HG03521 (cell line): ENCODE data around the gene VEPH1.

Experiments
- ATAC-seq: cut with Tn5 transposase; IDR thresholded peaks from one replicate; pipeline ENCODE4 v1.9.1; 2021; ENCODE audit warnings: mild to moderate bottlenecking, moderate library complexity; ENCODE audit not compliant: unreplicated experiment

Gene VEPH1

DNA sequence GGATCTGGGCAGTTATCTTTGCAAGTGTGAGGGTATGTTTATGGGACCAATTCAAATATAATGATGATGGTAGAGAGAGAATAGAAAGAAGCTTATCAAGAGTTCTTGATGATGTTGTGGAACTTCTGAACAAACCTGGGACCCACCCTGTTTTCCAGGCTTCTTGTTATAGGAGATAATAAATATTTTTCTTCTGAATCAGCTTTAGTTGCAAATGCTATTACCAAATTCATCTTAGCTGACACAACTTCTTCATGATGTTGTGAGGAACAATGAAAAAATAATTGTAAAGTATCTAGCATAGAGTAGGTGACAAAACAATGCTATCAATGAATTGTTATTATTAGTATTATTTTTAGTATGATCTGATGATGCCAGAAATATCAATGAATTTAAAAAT lies 110.1 kb downstream of the VEPH1 start:
- ATAC-seq, result no peak

DNA sequence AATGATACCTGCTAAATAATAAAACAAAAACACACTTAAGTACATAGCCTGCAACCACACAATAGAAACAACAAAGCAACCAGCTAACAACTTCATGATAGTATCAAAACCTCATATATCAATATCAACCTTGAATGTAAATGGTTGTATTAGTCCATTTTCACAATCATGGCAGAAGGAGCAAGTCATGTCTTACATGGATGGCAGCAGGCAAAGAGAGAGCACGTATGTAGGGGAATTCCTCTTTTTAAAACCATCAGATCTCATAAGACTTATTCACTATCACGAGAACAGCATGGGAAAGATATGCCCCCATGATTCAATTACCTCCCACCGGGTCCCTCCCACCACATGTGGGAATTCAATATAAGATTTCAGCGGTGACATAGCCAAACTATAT lies 111.1 kb downstream of the VEPH1 start:
- ATAC-seq, result no peak

DNA sequence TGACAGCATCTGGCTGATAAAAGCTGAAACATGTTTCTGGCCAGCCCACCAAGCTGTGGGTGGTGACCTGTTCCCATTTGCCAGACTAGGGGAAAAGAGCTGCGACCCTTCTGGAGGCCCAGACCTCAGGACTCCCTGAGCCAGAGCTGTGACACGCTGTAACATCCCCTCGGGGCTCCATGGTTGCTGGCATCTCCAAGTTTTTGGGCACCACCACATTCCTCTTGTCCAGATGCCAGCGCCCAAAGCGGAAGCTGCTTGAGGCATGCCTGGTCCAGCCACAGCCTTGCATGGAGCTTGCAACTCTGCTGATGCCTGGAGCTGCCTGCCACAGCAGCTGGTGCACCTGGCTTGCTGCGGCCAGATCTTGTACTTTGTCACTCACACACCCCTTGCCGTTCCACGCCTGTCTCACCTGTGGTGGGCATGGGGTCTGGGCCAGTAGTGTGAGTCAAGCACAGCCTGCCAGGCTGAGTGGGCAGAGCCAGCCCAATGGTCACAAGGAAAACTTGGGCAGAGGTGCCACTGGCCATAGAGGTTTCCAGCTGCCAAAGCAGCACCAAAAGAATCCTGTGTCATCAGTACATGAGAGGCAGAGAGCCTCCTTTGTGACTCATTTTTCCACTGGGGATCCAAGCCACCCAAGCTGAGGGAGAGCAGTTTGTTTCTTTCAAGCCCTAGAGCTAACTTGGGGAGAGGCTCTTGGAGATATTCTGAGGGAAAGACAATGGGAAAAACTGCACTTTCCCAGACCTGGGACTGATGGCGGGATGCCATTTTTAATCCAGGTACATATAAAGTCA lies 112.3 kb downstream of the VEPH1 start:
- ATAC-seq, result no peak

DNA sequence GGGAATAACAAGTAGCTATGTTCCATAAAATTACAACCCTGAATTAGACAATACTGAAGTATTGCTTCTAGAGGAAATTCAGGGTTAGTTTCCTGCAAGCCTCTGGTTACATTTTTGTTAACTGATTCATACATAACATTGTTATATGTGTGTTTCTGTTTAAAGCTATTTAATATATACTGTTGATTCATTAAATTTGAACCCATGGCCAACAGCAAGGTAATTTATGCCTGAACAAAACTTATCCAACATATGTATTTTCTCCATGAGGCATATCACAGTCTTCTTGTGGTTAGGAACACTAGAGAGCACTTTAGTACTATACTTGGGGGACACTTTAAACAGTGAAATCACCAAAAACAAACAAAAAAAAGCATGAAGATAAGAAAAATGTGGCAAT lies 114.2 kb downstream of the VEPH1 start:
- ATAC-seq, result no peak

DNA sequence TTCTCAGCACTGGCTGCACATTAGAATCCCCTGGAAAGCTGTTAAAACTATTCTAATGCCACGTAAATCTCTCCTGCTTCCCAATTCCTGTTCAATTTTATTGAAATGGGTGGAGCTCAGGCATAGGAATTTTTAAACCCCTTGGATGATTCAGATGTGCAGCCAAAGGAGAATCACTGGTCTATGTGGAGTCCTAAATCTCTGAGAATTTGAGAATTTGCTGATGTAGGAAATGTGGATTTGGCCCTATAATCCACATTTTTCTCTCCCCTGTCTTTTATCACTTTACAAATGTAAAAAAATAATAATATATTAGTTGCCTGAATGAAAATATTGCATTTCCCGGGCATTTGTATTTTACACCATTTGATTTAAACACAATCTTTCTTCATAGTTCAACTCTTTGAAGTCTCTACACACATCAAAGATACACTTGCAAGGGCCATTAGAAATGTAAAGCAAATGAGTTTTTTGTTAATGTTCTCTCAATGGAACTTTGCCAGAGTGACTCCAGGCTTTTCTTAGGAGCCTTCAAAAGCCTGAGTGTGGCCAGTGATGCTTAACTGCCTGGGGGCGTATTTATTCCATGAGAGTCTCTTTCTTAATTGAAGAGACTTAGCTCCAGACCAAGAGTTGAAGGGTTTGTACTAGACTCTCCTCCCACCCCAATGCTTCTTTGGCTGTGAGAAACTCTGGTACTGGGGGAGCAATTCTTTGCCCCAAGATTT lies 115.3 kb downstream of the VEPH1 start:
- ATAC-seq, result no peak

DNA sequence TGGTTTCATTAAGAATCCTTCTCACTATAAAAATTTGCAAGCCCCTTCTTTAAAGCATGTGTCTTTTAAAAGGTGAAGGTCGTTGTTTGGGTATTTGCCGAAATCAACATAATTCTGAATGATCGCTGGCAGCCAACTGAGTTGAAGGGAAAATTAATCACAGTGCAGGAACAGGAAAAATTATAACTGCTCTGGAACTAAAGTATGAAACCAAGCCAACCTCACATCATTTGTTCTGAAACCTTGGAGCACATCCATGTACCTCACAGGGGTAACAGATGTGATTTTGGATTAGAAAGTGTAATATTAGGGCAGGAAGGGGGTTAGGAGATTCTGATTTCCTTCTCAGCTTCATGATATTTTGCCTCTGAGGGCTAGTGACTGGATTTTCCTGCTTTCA lies 118.7 kb downstream of the VEPH1 start:
- ATAC-seq, result no peak

DNA sequence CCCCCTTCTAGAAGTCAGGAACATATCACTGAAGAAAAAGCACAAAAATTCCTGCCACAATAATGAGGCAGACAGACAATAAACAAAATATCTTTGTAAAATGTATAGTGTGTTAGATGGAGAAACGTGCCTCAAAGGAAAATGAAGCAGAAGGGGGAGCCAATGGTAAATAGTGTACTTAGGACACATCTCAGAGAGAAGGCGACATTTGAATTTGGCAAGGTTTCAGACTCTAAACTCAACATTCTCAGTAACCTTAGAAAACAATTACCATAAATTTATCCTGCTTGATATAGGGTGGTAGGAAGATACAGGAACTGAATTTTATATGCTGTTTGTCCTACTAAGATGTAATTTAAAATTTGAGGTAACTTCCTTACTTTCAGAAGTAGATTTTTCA lies 119.2 kb downstream of the VEPH1 start:
- ATAC-seq, result no peak

DNA sequence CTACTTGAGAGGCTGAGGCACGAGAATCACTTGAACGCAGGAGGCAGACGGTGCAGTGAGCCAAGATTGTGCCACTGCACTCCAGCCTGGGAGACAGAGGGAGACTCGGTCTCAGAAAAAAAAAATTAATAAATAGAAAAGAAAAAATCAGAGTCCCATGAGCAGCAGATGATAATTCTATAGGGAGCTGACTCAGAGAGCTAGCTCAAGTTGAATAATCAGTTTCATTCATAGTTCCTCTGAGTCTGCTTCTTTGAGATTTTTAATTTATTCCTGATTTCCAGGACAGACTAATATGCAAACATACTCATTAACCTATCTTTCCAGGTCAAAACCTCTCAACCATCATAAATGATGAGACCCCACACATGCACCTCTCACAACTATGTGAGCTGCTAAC lies 121.6 kb downstream of the VEPH1 start:
- no peak for ATAC-seq

DNA sequence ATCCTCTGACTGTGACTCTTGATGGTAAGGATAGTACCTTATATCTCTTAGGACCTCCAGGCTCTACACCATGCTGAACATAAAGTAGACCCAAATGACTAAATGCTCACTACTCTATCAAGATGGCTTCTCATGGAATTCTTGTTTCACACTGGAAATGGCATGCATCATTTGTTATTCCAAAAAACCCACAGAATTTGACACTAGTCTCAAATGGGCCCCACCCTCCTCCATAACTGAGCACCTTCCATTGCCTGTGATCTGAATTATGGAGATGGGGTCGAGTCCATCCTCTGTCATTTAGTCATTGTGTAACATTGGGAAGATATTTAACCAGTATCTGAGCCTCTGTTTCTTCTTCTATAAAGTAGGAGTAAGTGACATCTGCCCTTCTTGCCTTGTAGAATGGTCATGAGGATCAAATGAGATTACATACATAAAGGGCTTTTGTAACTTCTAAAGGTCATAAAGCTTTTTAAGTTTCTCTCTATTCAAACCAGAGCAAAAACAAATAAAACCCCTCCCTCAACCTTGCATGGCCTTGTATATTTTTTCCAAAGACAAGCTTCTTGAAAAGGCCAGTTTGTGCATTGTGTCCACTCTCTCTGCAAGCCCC lies 123.6 kb downstream of the VEPH1 start:
- no peak for ATAC-seq

DNA sequence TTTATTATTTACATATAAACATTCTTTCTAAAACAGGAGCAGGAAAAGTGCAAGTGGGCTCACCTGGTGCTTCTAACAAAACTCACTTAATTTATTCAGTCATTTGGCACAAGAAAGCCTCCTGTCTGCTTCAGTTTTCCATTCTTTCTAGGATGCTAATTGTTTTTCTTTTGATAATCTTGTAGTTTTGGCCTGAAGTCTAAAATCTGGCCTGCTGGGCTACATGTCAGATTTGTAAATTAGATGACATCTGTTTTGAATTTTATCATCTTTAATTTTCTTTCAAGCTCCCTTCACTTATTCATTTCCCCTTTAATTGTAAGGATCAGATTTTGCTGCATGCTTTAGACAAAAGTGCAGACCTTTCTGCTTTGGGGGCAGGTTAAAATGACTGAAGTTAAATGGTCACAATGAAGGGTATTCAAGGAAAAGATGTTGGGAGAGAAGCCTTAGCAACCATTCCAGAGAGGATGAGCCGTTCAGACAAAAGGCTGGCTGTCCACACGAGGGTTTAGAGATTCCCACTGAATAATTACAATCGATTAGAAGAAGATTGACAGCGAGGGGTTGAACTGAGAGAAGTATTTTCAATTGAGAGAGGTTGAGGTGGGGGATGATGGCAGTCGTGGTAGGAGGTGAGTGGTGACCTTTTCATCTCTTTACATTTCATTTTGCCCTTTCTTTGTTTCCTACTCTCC lies 126.5 kb downstream of the VEPH1 start:
- ATAC-seq, result no peak

DNA sequence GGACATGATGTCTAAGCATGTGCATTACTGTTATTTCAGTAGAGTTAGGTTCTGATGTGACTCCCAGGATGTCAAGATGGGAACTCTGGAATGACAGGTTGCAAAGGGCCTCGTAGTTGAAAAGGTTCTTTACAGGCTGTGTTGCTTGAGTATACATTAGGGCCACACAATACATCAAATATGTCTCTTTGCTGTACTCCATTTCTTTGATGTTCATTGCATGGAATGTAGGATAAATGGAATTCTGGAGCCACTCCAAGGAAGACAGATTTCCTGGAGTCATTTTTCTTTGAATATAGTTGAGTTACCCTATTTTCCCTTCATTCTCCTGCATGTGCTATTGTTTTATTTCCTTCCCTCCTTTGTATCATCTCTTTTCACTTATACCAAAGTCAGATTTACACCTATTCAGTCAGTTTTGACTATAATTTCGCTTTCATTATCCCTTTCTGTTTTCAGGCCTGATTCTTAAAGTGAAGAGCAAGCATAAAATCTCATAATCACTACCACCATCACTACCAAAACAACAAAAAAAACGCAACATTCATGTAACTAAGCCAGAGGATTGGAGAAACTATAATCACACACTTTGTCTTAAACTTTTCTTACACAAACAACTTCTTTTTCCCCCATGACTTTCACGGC lies 127.8 kb downstream of the VEPH1 start:
- no peak for ATAC-seq

DNA sequence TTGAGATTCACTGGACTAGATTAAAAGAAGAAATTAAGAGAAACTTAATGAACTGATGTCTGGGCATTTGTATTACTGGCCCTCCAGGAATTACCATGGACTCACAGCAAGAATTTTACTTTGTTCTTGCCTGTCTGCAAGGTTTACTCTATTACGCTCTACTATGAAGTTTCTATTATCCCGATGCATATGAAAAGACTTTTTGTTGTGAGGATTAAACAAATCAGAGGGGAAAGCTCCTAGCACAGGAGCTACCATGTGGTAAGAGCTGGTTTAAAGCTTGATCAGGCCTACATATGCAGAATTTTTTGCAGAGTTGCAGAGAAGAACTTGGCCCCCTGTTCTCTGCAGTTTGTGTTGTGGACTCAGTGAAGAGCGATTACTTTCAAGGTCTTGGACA lies 128.3 kb downstream of the VEPH1 start:
- no peak for ATAC-seq

DNA sequence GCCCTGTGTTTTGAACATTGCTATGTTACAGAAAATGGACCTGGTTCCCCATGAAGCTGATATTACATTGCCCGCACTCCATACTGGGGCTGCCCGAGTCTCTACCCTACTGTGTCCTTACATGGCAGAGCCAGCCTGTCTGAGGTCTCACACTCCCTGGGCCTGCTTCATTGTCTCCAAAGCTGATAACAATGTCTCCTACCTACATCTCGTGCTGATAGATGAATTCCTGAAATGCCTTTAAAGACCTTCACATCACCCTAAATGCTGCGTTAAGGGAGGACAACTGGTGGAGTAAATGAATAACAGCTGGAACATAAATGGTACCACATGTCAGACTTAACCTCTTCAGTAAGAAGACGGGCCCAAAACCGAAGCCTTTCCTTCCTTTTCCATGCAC lies 129.4 kb downstream of the VEPH1 start:
- no peak for ATAC-seq

DNA sequence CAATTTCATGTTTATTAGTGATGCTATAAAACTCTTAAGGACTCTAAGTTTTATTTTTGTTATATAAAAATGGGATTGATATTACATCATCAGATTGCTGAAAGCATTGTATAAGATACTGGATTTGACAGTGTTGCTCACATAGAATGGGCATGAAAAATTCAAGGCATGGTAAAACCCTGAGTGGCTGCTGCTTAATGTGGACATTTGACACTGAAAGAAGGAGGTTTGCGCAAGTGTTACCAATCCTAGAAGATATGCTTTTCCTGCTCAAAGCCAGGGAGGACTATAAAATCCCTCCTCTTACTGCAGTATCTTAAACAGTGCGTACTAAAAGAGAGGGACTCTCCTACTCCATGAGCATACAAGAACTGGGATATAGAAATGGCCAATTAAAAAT lies 132.3 kb downstream of the VEPH1 start:
- ATAC-seq, result no peak

DNA sequence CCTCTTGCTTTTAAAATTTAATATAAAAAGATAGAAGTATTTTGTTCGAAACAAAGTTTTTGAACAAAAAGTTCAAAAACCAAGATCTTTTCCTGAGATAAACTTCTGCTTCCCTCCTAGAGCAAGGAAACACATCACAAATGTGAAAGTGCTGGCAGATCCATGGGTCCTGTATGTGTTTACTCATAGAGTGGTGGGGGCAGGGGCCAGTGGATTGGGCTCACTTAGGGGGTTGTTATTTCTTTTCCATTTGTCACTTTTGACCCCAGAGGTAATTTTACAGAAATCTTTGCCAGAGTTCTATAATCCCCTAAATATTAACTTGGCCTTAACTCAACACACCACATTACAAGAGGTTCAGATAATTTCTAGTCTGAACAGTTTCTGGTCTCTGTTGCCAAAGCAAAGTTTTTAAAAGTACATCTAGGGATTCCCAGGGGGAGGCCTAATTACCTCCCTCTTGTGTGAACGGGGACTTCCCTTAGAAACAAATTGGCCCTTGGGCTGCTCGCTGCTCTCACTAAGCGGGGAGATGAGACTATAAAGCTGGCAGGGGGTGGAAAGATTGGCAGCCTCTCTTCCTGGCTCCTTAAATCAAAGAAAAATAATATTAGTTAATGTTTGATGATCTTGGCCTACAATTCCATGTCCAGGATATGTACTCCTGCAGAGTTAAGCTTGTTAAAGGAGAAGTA lies 133.3 kb downstream of the VEPH1 start:
- ATAC-seq, result no peak

DNA sequence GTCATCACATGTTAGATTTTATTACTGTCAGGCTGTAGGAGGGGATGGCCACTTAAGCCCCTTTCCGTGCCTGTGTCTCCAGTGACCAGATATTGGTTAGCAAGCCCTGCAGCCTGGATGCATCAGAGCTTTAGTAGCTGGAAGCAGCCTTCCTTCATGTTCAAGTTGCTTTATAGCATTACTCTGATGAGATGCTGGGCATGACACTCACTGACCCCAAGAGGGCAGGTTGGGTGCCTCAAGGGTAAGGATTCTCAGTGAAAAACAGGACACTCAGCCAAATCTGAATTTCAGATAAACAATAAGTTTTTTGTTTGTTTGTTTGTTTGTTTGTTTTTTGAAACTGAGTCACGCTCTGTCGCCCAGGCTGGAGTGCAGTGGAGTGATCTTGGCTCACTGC lies 135.0 kb downstream of the VEPH1 start:
- ATAC-seq, result no peak

DNA sequence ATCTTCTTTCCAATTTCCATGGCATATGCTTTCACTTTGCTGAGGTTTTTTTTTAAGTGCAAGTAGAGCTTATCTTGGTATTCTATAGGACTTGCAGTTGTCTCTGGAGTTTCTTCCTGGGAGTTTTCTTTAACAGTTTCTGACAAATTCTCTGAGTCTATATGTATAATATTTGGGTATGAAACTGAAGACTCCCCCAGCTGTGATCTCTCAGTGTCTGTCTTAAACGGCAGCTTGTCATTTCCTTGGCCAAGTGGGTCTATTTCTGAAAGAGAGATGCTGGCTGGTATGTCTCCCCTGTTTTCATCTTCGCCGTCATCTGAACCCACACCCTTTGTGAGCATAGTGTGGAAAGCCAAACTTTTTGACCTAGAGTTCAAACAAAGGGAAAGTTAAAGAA lies 139.8 kb downstream of the VEPH1 start:
- no peak for ATAC-seq

DNA sequence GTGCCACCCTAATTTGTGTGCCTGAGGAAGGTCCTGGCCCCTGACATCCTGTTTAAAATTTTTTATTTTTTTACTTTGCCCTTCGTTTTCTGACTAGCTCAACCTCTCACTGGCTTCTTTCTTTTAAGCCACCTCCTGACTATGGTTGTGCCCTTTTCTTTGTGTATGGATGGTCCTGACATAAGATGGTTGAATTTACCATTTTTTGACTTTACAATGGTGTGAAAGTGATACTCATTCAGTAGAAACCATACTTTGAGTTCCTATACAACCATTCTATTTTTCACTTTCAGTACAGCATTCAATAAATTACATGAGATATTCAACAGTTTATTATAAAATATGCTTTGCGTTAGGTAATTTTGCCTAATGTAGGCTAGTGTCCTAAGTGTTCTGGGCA lies 140.9 kb downstream of the VEPH1 start:
- ATAC-seq, result no peak

DNA sequence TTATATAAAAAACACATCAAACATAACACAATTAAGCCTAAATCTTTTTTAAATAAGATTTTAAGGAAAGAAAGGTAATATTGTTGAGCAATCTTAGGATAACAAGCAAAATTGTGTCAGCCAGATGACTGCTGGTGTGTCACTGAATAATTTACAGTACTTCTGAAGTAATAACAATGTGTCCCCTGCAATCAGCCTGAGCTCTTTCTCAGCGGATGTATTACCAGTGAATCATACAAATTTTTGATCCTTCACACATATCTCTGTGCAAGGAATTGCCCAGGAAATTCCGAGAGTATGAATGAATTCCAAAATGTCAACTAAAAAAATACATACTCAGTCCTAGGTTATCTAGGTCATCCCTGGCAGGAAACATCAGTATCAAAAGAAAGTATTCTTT lies 143.2 kb downstream of the VEPH1 start:
- ATAC-seq, result no peak

DNA sequence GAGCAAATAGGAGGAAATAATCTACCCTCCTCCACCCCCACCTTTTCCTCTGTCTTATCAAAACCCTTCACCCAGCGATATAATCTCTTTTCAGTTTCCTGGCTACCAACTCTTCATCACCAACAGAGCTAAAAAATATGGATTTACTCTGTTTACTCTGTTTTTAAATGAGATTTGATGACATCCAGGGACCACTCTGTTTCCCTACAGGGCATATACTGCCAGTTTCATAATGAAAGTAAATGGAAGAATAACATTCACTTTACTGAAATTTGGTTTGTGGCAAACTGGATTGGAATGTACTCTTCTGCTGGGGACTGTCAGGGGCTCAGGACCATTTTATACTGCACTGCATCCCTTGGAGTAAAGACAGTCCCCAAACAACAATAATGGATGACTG lies 146.7 kb downstream of the VEPH1 start:
- no peak for ATAC-seq
